Hepatocyte (in vitro differentiated cells): ENCODE measurements around the gene MED13L.

Experiments used
- EZH2 ChIP-seq: fragments of 200-600 bp; sonication (generic); IDR thresholded peaks from 2 replicates; pipeline ENCODE4 v1.6.1; 2016; ENCODE audit warnings: antibody characterized with exemption, mild to moderate bottlenecking, borderline replicate concordance
- TF ChIP-seq, protein P1 (sequence below): fragments of 200-600 bp; sonication (generic); IDR thresholded peaks from 2 replicates; pipeline ENCODE4 v1.5.1; 2016; ENCODE audit warnings: antibody characterized with exemption, mild to moderate bottlenecking; ENCODE audit not compliant: poor library complexity

DNA sequence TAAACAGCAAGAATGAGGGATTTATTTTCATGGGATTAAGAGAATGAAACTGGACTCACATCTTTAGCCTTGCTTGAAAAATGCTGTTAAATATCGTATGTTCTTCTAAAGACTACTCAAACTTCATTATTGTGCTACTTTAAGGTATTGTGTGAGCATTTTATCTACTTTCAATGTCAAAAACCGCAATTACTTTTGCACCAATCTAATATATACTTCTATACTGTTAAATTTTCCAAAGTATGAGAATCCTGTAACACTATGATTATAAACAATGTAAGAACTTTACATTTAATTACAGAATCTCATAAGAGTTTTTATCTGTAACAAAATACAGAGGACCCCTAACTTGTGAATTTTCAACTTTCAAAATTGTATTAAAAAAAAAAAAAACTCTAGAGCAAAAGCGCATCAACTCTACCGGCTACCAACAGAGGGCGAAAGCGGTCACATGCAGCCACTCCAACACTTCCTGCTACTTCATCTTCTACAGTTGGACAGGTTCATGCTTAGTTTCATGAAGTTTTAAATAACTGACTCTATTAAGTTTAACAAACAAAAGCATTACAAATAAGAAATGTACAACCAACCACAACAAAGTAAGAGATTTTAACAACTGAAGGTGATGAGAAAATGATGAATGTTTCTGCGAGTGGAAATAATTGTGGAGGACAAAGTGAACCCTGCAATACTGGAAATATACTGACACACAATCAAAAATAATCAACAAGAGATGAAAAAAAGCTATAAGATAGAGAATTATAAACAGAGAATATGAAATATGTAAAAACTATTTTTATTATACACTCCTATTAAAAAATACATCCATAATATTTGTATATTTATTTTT is 210.9 kb downstream of the MED13L start:
- TF ChIP-seq, protein P1, sequence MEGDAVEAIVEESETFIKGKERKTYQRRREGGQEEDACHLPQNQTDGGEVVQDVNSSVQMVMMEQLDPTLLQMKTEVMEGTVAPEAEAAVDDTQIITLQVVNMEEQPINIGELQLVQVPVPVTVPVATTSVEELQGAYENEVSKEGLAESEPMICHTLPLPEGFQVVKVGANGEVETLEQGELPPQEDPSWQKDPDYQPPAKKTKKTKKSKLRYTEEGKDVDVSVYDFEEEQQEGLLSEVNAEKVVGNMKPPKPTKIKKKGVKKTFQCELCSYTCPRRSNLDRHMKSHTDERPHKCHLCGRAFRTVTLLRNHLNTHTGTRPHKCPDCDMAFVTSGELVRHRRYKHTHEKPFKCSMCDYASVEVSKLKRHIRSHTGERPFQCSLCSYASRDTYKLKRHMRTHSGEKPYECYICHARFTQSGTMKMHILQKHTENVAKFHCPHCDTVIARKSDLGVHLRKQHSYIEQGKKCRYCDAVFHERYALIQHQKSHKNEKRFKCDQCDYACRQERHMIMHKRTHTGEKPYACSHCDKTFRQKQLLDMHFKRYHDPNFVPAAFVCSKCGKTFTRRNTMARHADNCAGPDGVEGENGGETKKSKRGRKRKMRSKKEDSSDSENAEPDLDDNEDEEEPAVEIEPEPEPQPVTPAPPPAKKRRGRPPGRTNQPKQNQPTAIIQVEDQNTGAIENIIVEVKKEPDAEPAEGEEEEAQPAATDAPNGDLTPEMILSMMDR, result peak; percentile 77
- TF ChIP-seq EZH2, result no peak
